Measurements from ENCODE around the gene HINT2. TPM values are rescaled to one million over a fixed set of nuclear protein-coding genes. Genes with fewer than 3 reads are reported as not detected.

Gene HINT2
- total and polyA plus RNA-seq, 2 donors: 68.3 to 68.4 TPM

GRCh38 chr9:35834260-35835215 lies 19.7 kb upstream of the HINT2 start:
- Histone ChIP-seq H3K27me3 (ENCODE audit: control insufficient read depth in 2 of 2, insufficient read depth in 1 of 2, low read length in 1 of 2) (no peaks in the 10 kb centered on the region), H3K27ac (ENCODE audit: low read depth in 1 of 2, low read length in 1 of 2) (peak overlapping the region in 1 of 2 donors; percentile 63), H3K36me3 (ENCODE audit: control insufficient read depth in 2 of 2, insufficient read depth in 2 of 2, low read length in 1 of 2) (no peaks in the 10 kb centered on the region), H3K4me1 (ENCODE audit: control insufficient read depth in 2 of 2, insufficient read depth in 2 of 2, low read length in 2 of 2) (peaks cover 9 to 28% of the 10 kb centered on the region in 2 donors), H3K9me3 (ENCODE audit: control insufficient read depth in 2 of 2, insufficient read depth in 1 of 2, low read length in 1 of 2) (no peaks in the 10 kb centered on the region), H3K4me3 (ENCODE audit: low read length in 2 of 2) (no peak overlapping the region)
- 95% methylated on average over 14 of the region's 14 CpGs for WGBS
- DNase-seq (ENCODE audit: low read depth in 6 of 9, low spot score in 9 of 9): no peak

DNA sequence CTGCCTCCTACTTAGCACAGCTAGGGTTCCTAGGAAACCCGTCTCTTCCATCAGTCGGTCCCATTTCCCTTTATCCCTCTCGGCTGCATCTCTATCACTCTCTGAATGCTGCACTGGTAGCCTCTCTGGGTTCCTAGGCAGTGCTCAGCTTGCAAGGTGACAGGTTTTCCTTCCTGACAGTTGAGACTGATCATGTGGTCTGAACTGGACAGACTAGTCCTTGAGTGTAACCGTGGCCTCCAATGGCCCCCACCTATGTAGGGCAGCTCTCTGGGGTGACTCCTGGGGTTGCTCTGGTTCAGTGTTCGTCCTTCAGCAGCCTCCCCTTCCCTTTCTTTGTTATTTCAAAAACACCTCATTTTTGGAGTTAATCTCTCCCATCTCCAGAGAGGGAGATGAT lies 18.0 kb upstream of the HINT2 start:
- Histone ChIP-seq H3K4me1 (ENCODE audit: control insufficient read depth in 2 of 2, insufficient read depth in 2 of 2, low read length in 2 of 2) (peaks cover 10 to 37% of the 10 kb centered on the region in 2 donors), H3K4me3 (ENCODE audit: low read length in 2 of 2) (no peak overlapping the region), H3K36me3 (ENCODE audit: control insufficient read depth in 2 of 2, insufficient read depth in 2 of 2, low read length in 1 of 2) (no peaks in the 10 kb centered on the region), H3K9me3 (ENCODE audit: control insufficient read depth in 2 of 2, insufficient read depth in 1 of 2, low read length in 1 of 2) (no peaks in the 10 kb centered on the region), H3K27ac (ENCODE audit: low read depth in 1 of 2, low read length in 1 of 2) (no peak overlapping the region), H3K27me3 (ENCODE audit: control insufficient read depth in 2 of 2, insufficient read depth in 1 of 2, low read length in 1 of 2) (no peaks in the 10 kb centered on the region)
- 84% methylated on average over 5 of the region's 5 CpGs for WGBS
- DNase-seq (ENCODE audit: low read depth in 6 of 9, low spot score in 9 of 9): no peak

GRCh38 chr9:35831040-35831439 lies 16.2 kb upstream of the HINT2 start:
- DNase-seq (ENCODE audit: low read depth in 6 of 9, low spot score in 9 of 9): no peak
- H3K4me1 ChIP-seq (ENCODE audit: control insufficient read depth in 2 of 2, insufficient read depth in 2 of 2, low read length in 2 of 2): peaks cover 10 to 42% of the 10 kb centered on the region in 2 donors
- H3K4me3 ChIP-seq (ENCODE audit: low read length in 2 of 2): no peak overlapping the region
- no peak overlapping the region for H3K27ac ChIP-seq (ENCODE audit: low read depth in 1 of 2, low read length in 1 of 2)
- no peaks in the 10 kb centered on the region for H3K27me3 ChIP-seq (ENCODE audit: control insufficient read depth in 2 of 2, insufficient read depth in 1 of 2, low read length in 1 of 2)
- no peaks in the 10 kb centered on the region for H3K36me3 ChIP-seq (ENCODE audit: control insufficient read depth in 2 of 2, insufficient read depth in 2 of 2, low read length in 1 of 2)
- WGBS: 96% methylated on average over 4 of the region's 4 CpGs
- H3K9me3 ChIP-seq (ENCODE audit: control insufficient read depth in 2 of 2, insufficient read depth in 1 of 2, low read length in 1 of 2): no peaks in the 10 kb centered on the region

DNA sequence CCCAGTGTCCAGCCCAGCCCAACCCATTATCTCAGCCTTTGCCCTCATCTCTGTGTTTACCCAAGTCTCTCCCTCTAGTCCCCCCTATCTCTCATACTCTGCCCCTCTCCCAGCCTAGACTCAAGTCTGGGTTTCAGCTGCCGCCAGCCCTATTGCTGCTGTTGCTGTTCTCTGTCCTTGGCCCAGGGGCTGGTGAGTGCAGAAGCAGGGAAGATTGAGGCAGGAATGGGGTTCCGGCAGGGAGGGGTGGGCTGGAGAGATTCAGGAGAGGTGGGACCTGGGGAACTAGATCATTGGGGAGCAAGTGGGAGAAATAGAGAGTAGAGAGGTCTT lies 14.9 kb upstream of the HINT2 start:
- H3K4me1 ChIP-seq (ENCODE audit: control insufficient read depth in 2 of 2, insufficient read depth in 2 of 2, low read length in 2 of 2): peaks cover 13 to 40% of the 10 kb centered on the region in 2 donors
- no peaks in the 10 kb centered on the region for H3K36me3 ChIP-seq (ENCODE audit: control insufficient read depth in 2 of 2, insufficient read depth in 2 of 2, low read length in 1 of 2)
- DNase-seq (ENCODE audit: low read depth in 6 of 9, low spot score in 9 of 9): no peak
- peak overlapping the region; percentile 60 to 68 for H3K4me3 ChIP-seq (ENCODE audit: low read length in 2 of 2)
- no peaks in the 10 kb centered on the region for H3K9me3 ChIP-seq (ENCODE audit: control insufficient read depth in 2 of 2, insufficient read depth in 1 of 2, low read length in 1 of 2)
- 93% methylated on average over 2 of the region's 2 CpGs for WGBS
- H3K27ac ChIP-seq (ENCODE audit: low read depth in 1 of 2, low read length in 1 of 2): peak overlapping the region; percentile 7 to 54
- no peaks in the 10 kb centered on the region for H3K27me3 ChIP-seq (ENCODE audit: control insufficient read depth in 2 of 2, insufficient read depth in 1 of 2, low read length in 1 of 2)

DNA sequence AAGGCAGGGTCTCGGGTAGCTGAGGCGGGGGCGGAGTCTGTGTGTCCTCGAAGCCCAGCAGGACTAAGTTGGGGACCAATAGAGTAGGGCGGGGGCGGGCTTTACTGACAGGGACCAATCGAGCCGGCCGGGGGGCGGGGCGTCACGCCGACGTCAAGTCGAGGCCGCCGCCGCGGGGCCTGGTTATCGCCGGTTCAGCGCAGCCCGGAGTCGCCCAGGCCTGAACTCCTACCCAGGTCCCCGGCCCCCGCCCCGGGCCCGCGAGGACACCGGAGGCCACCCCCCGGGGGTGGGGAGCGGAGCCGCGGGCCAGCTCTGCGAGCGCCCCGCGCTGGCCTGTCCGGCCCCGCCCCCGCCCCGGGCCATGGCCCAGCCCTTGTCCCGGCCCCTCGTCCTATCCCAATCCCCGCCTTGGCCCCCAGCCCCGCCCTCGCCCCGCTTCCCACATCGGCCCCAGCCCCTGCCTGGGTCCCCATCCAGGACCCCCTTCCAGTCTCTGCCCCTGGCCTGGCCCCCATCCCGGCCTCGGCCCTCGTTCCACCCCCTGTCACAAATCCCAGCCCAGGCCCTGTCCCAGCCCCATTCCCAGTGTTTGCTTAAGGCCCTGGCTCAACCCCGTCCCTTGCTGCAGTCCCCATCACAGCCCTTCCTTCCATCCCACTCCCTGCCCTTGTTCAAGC lies 14.4 kb upstream of the HINT2 start, which contains the start of gene TMEM8B:
TSS of gene TMEM8B (plus strand) at position 145 of the 680 bp plus-strand sequence. CDS start at position 365, 220 bp downstream.
- WGBS: 2% methylated on average over 53 of the region's 53 CpGs
- Histone ChIP-seq H3K9me3 (ENCODE audit: control insufficient read depth in 2 of 2, insufficient read depth in 1 of 2, low read length in 1 of 2) (no peaks in the 10 kb centered on the region), H3K36me3 (ENCODE audit: control insufficient read depth in 2 of 2, insufficient read depth in 2 of 2, low read length in 1 of 2) (no peaks in the 10 kb centered on the region), H3K27me3 (ENCODE audit: control insufficient read depth in 2 of 2, insufficient read depth in 1 of 2, low read length in 1 of 2) (no peaks in the 10 kb centered on the region), H3K4me1 (ENCODE audit: control insufficient read depth in 2 of 2, insufficient read depth in 2 of 2, low read length in 2 of 2) (peaks cover 13 to 35% of the 10 kb centered on the region in 2 donors), H3K4me3 (ENCODE audit: low read length in 2 of 2) (peak within 1 kb of the TSS; percentile 60 to 68), H3K27ac (ENCODE audit: low read depth in 1 of 2, low read length in 1 of 2) (peak within 1 kb of the TSS; percentile 66 to 72)
- DNase-seq (ENCODE audit: low read depth in 6 of 9, low spot score in 9 of 9): peak; percentile 73 to 97 (median 93)

DNA sequence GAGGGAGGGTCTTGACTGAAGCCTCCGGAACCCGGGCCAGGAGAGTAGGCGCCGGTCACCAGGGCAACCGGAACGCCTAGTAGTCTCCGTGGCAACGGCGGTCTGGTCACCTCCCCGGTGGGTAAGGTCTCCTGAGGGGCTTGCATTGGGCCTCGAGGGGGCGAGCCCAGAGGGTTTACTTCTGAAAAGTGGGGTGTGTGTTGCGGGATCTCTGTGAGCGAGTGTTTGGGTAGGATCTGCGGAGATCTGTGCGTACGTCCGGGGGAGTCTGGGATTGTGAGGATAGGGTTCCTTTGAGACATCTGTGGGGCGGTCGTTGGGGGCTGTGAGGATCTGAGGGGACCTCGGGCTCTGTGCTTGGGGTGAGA lies 13.9 kb upstream of the HINT2 start, which contains the start of gene FAM221B:
TSS of gene FAM221B (minus strand) at position 17 of the 368 bp plus-strand sequence. CDS start 2,571 bp downstream, outside the sequence.
- no peak for DNase-seq (ENCODE audit: low read depth in 6 of 9, low spot score in 9 of 9)
- Histone ChIP-seq H3K9me3 (ENCODE audit: control insufficient read depth in 2 of 2, insufficient read depth in 1 of 2, low read length in 1 of 2) (no peaks in the 10 kb centered on the region), H3K27ac (ENCODE audit: low read depth in 1 of 2, low read length in 1 of 2) (peak within 1 kb of the TSS; percentile 66 to 72), H3K4me3 (ENCODE audit: low read length in 2 of 2) (peak within 1 kb of the TSS; percentile 60 to 68), H3K36me3 (ENCODE audit: control insufficient read depth in 2 of 2, insufficient read depth in 2 of 2, low read length in 1 of 2) (no peaks in the 10 kb centered on the region), H3K4me1 (ENCODE audit: control insufficient read depth in 2 of 2, insufficient read depth in 2 of 2, low read length in 2 of 2) (peaks cover 10 to 29% of the 10 kb centered on the region in 2 donors), H3K27me3 (ENCODE audit: control insufficient read depth in 2 of 2, insufficient read depth in 1 of 2, low read length in 1 of 2) (no peaks in the 10 kb centered on the region)
- 1% methylated on average over 21 of the region's 21 CpGs for WGBS

DNA sequence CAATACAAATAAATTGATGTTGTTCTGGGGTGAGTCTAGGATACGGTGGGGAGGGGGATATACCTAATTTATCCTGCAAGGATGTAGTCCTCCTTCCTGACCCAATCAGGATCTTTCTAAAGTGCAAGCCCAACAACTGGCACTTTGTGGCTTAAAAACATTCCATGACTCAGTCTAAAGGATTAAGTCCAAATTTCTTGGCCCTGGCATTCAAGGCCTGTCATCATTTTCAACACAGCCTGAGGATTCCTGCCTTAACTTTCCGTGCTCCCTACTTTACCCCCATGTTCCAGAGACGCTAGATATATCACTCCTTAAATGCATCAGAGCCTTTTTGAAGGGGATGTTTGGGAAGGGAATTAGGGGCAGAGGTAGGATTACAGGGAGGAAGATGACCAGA lies 12.6 kb upstream of the HINT2 start:
- 96% methylated on average over 3 of the region's 3 CpGs for WGBS
- Histone ChIP-seq H3K9me3 (ENCODE audit: control insufficient read depth in 2 of 2, insufficient read depth in 1 of 2, low read length in 1 of 2) (no peaks in the 10 kb centered on the region), H3K4me3 (ENCODE audit: low read length in 2 of 2) (no peak overlapping the region), H3K27ac (ENCODE audit: low read depth in 1 of 2, low read length in 1 of 2) (no peak overlapping the region), H3K36me3 (ENCODE audit: control insufficient read depth in 2 of 2, insufficient read depth in 2 of 2, low read length in 1 of 2) (no peaks in the 10 kb centered on the region), H3K4me1 (ENCODE audit: control insufficient read depth in 2 of 2, insufficient read depth in 2 of 2, low read length in 2 of 2) (peaks cover 7 to 19% of the 10 kb centered on the region in 2 donors), H3K27me3 (ENCODE audit: control insufficient read depth in 2 of 2, insufficient read depth in 1 of 2, low read length in 1 of 2) (no peaks in the 10 kb centered on the region)
- no peak for DNase-seq (ENCODE audit: low read depth in 6 of 9, low spot score in 9 of 9)

- no peaks in the 10 kb centered on the region for H3K9me3 ChIP-seq (ENCODE audit: control insufficient read depth in 2 of 2, insufficient read depth in 1 of 2, low read length in 1 of 2)
- 33% methylated on average over 4 of the region's 4 CpGs for WGBS
- DNase-seq (ENCODE audit: low read depth in 6 of 9, low spot score in 9 of 9): peak in 4 of 9 donors; percentile 49 to 80 (median 60)
Measured at GRCh38 chr9:35826071-35826701, 11.3 kb upstream of the HINT2 start.

More at GRCh38 chr9:35826071-35826701, 11.3 kb upstream of the HINT2 start:
- Histone ChIP-seq H3K27me3 (ENCODE audit: control insufficient read depth in 2 of 2, insufficient read depth in 1 of 2, low read length in 1 of 2) (no peaks in the 10 kb centered on the region), H3K36me3 (ENCODE audit: control insufficient read depth in 2 of 2, insufficient read depth in 2 of 2, low read length in 1 of 2) (no peaks in the 10 kb centered on the region), H3K27ac (ENCODE audit: low read depth in 1 of 2, low read length in 1 of 2) (no peak overlapping the region), H3K4me3 (ENCODE audit: low read length in 2 of 2) (no peak overlapping the region), H3K4me1 (ENCODE audit: control insufficient read depth in 2 of 2, insufficient read depth in 2 of 2, low read length in 2 of 2) (peaks cover 7 to 19% of the 10 kb centered on the region in 2 donors)

Data from thymus (tissue), 11 donors.